ENCODE measurements around the gene DSTN. TPM values are rescaled to one million over a fixed set of nuclear protein-coding genes. Genes with fewer than 3 reads are reported as not detected.
A peak's percentile ranks its signal among the peaks of the same experiment; 100 is the strongest.

DSTN gene
- total and polyA plus RNA-seq, 12 donors = 261 to 802 (median 546) TPM

- Histone ChIP-seq H3K36me3 (peaks cover 0 to 98% (median 26%) of the 10 kb centered on the region in 9 donors), H3K4me3 (no peak overlapping the region), H3K9me3 (no peaks in the 10 kb centered on the region), H3K27me3 (no peaks in the 10 kb centered on the region), H3K4me1 (peaks cover 4 to 46% (median 21%) of the 10 kb centered on the region in 9 donors), H3K27ac (no peak overlapping the region)
- DNase-seq = no peak
- no peak for TF ChIP-seq CTCF (IDR thresholded peaks at IDR 0.05)
- intact Hi-C loops (cut with DNase I) = loop anchor here in 1 of 10 donors (5.0 kb wide), 1 partner anchor 34 kb away; the partner anchor contains the start of gene DSTN
- 74 to 78% methylated on average over 2 of the region's 2 CpGs for WGBS, 2 donors
- ATAC-seq = no peak
Observed at GRCh38 chr20:17606001-17606400, 36.1 kb downstream of the DSTN start.

GRCh38 chr20:17608701-17609497 is 39.0 kb downstream of the DSTN start:
- no peak overlapping the region for H3K27ac ChIP-seq
- no peak for DNase-seq
- H3K9me3 ChIP-seq = no peaks in the 10 kb centered on the region
- 85 to 86% methylated on average over 3 of the region's 3 CpGs for WGBS, 2 donors
- H3K36me3 ChIP-seq = peaks cover 0 to 81% (median 26%) of the 10 kb centered on the region in 9 donors
- ATAC-seq = no peak
- no peak overlapping the region for H3K4me3 ChIP-seq
- no peak for TF ChIP-seq CTCF (IDR thresholded peaks at IDR 0.05)
- intact Hi-C loops (cut with DNase I) = loop anchor here in 1 of 10 donors (5.0 kb wide), 1 partner anchor 37 kb away; the partner anchor contains the start of gene DSTN
- peaks cover 15 to 47% (median 34%) of the 10 kb centered on the region in 9 donors for H3K4me1 ChIP-seq
- no peaks in the 10 kb centered on the region for H3K27me3 ChIP-seq

- TF ChIP-seq CTCF (IDR thresholded peaks at IDR 0.05) = no peak
- intact Hi-C loops (cut with DNase I) = loop anchor here in 7 of 10 donors (5.0 to 10.0 kb wide), 3 partner anchors 38 to 105 kb away; partner anchors contain the start of gene DSTN (in 4 of the 7)
- H3K4me1 ChIP-seq = peaks cover 24 to 57% (median 44%) of the 10 kb centered on the region in 9 donors
- ATAC-seq (no peak), DNase-seq (no peak)
- no peaks in the 10 kb centered on the region for H3K27me3 ChIP-seq
- H3K36me3 ChIP-seq = peaks cover 0 to 81% (median 18%) of the 10 kb centered on the region in 9 donors
- peak overlapping the region in 1 of 10 donors; percentile 66 for H3K27ac ChIP-seq
- no peak overlapping the region for H3K4me3 ChIP-seq
- 81 to 86% methylated on average over 8 of the region's 8 CpGs for WGBS, 2 donors
- H3K9me3 ChIP-seq = no peaks in the 10 kb centered on the region
Observed at GRCh38 chr20:17609811-17610377, 40.0 kb downstream of the DSTN start.

DNA sequence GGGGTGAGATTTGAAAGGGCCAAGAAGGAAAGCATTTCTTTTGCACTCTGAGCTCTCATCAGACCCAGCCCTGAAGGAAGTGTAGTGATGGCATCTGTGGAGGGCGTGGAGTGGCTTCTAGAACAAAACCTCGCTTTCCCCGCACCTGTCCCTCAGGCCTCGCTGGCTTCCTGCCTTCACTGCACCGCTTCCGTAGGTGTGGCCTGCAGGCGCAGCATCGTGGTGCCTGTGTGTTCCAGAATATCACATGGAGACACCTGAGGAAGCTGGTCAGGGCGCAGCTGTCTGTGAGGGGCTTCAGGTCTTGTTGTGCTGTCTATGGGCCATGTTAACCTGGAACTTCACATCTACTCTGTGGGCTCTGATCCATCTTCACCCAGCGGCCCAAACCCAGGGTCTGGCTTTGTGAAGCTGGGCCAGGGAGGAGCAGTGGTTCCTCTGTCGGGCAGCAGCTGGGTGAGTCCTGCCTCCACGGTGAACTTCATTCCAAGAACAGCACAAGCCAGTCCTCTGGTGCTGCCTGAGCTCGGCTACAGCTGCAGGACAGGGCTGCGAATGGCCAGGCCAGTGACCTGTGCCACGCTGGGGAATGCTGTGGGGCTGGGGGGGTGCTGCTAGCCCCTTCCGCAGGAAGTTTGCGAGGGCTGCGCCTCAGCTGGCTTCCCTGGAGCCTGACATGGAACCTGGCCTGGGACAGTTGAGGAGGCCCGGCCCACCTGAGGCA is 40.9 kb downstream of the DSTN start:
- Histone ChIP-seq H3K9me3 (no peaks in the 10 kb centered on the region), H3K36me3 (peaks cover 0 to 81% (median 15%) of the 10 kb centered on the region in 9 donors), H3K4me3 (no peak overlapping the region), H3K27me3 (no peaks in the 10 kb centered on the region), H3K4me1 (peaks cover 30 to 59% (median 47%) of the 10 kb centered on the region in 9 donors), H3K27ac (peak overlapping the region in 8 of 10 donors; percentile 33 to 66 (median 60))
- ATAC-seq = peak in 6 of 8 donors; percentile 0 to 31 (median 6)
- DNase-seq = no peak
- WGBS, 2 donors = 51 to 65% methylated on average over 19 of the region's 19 CpGs
- intact Hi-C loops (cut with DNase I) = loop anchor here in 7 of 10 donors (5.0 to 10.0 kb wide), 3 partner anchors 38 to 106 kb away; partner anchors contain the start of gene DSTN (in 3 of the 7)
- no peak for TF ChIP-seq CTCF (IDR thresholded peaks at IDR 0.05)
